ENCODE results near the gene HES7.

- TF ChIP-seq CTCF (IDR thresholded peaks at IDR 0.05 in 8 of 11, conservative IDR thresholded peaks at IDR 0.05 in 3 of 11) (no peak), POLR2AphosphoS5 (IDR thresholded peaks at IDR 0.05) (no peak)
These were observed 36.3 kb upstream of the HES7 start for GRCh38 chr17:8160224-8160577.

Measured in spleen (tissue), 7 donors.